Loucy (cell line): Measurements from ENCODE around the gene ZNF837.
A peak's percentile ranks its signal among the peaks of the same experiment; 100 is the strongest.

Source experiments
- H2AFZ ChIP-seq: fragments of 200-600 bp; sonication (generic); 2 replicates; pipeline ENCODE4 v1.6.0; 2016; ENCODE audit warnings: antibody characterized with exemption, mild to moderate bottlenecking, low read length, moderate library complexity
- H3F3A ChIP-seq: fragments of 200-600 bp; 2 replicates; pipeline ENCODE4 v1.6.0; 2016; ENCODE audit warnings: antibody characterized with exemption, low read depth, mild to moderate bottlenecking
- H3K27me3 ChIP-seq: fragments of 200-600 bp; sonication (generic); 2 replicates; pipeline ENCODE4 v1.6.1; 2014; ENCODE audit warnings: low read length, mild to moderate bottlenecking; ENCODE audit not compliant: insufficient read depth, poor library complexity, severe bottlenecking
- H3K36me3 ChIP-seq: fragments of 200-600 bp; sonication (generic); 2 replicates; pipeline ENCODE4 v1.6.1; 2016; ENCODE audit warnings: low read length; ENCODE audit not compliant: insufficient read depth
- H3K4me1 ChIP-seq: fragments of 200-600 bp; sonication (generic); 2 replicates; pipeline ENCODE4 v1.5.1; 2014; ENCODE audit warnings: low read length, mild to moderate bottlenecking; ENCODE audit not compliant: insufficient read depth, poor library complexity, severe bottlenecking
- H3K4me2 ChIP-seq: fragments of 200-600 bp; sonication (generic); 2 replicates; pipeline ENCODE4 v1.6.0; 2014; ENCODE audit warnings: antibody characterized with exemption, low read length, low read depth, mild to moderate bottlenecking; ENCODE audit not compliant: poor library complexity, severe bottlenecking
- H3K4me3 ChIP-seq: fragments of 200-600 bp; sonication (generic); 2 replicates; pipeline ENCODE4 v1.5.1; 2014; ENCODE audit warnings: low read length, mild to moderate bottlenecking, mixed read lengths; ENCODE audit not compliant: poor library complexity, severe bottlenecking
- H3K79me2 ChIP-seq: fragments of 200-600 bp; sonication (generic); 2 replicates; pipeline ENCODE4 v1.6.1; 2014; ENCODE audit warnings: low read length; ENCODE audit not compliant: insufficient read depth
- H3K9ac ChIP-seq: fragments of 200-600 bp; sonication (generic); 2 replicates; pipeline ENCODE4 v1.6.0; 2014; ENCODE audit warnings: mild to moderate bottlenecking, low read depth, low read length, moderate library complexity; ENCODE audit not compliant: poor library complexity, severe bottlenecking
- H3K9me2 ChIP-seq: fragments of 200-600 bp; sonication (generic); replicated peaks from 2 replicates; pipeline ENCODE4 v1.6.1; 2016; ENCODE audit warnings: low read depth, low read length, mixed read lengths
- H3K9me3 ChIP-seq: fragments of 200-600 bp; sonication (generic); 2 replicates; pipeline ENCODE4 v1.6.1; 2014; ENCODE audit warnings: mild to moderate bottlenecking, antibody characterized with exemption, low read length, low read depth; ENCODE audit not compliant: insufficient read depth
- H4K20me1 ChIP-seq: fragments of 200-600 bp; sonication (generic); 2 replicates; pipeline ENCODE4 v1.6.0; 2014; ENCODE audit warnings: antibody characterized with exemption, low read length, mild to moderate bottlenecking; ENCODE audit not compliant: insufficient read depth, poor library complexity, severe bottlenecking
- CTCF ChIP-seq: fragments of 200-600 bp; sonication (generic); conservative IDR thresholded peaks from 2 replicates; pipeline ENCODE4 v1.5.1; 2014; ENCODE audit warnings: mild to moderate bottlenecking, antibody characterized with exemption, low read length
- EZH2phosphoT487 ChIP-seq: fragments of 200-600 bp; IDR thresholded peaks from 2 replicates; pipeline ENCODE4 v1.6.1; 2018; ENCODE audit warnings: antibody characterized with exemption, mild to moderate bottlenecking, moderate library complexity, borderline replicate concordance

Gene ZNF837

DNA sequence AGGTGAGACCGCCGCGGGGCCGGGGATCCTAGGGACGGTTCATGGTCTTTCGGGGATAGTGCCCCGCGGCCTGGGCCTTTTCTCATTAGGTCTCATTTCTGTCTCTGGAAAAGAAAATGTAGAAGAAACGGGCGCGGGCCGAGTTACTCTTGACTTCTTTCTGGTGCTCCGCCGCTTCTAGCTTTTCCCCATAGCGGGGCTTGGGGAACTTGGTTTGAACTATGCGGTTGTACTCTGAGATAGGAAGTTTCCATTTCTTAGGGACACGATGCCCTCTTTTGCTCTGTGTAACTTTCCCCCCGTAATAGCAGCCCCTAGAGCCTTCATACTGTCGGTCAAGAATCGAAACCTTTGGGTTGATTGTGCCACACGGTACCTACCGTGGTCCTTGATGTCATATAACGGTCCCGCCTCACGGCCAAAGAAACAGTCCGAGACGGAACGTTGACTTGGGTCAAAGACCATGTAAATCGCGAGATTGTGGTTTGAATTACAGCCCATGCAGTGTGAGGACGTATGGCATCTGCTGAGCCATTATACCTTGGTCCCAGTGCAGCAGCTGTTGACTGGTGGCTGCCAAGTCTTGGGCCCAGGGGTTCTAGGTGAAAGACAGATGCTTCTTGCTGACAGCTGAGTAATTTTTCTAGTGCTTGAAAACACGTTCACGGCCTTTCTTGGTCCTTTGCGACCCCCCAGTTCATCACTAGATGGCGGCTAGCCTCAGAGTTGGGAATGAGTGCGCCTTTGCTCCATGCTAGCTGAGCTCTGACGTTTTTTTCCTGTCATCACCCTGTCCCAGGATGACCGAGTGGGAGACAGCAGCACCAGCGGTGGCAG lies 6.7 kb upstream of the ZNF837 start:
- H3K4me1 ChIP-seq: peaks cover 28% of the 10 kb centered on the region
- no peak overlapping the region for H2AFZ ChIP-seq
- H3K9me2 ChIP-seq: no peaks in the 10 kb centered on the region
- no peaks in the 10 kb centered on the region for H3K9me3 ChIP-seq
- H3K36me3 ChIP-seq: peaks cover 6% of the 10 kb centered on the region; the same call in 1 of the 2 replicates
- peak overlapping the region; percentile 81 for H3K9ac ChIP-seq
- H3K4me3 ChIP-seq: peak overlapping the region; percentile 96
- no peaks in the 10 kb centered on the region for H3F3A ChIP-seq
- peaks cover 70% of the 10 kb centered on the region for H3K79me2 ChIP-seq
- peak overlapping the region; percentile 99 for H3K4me2 ChIP-seq
- H3K27me3 ChIP-seq: no peaks in the 10 kb centered on the region
- TF ChIP-seq EZH2phosphoT487: no peak
- TF ChIP-seq CTCF: peak; percentile 43
- H4K20me1 ChIP-seq: peaks cover 37% of the 10 kb centered on the region

DNA sequence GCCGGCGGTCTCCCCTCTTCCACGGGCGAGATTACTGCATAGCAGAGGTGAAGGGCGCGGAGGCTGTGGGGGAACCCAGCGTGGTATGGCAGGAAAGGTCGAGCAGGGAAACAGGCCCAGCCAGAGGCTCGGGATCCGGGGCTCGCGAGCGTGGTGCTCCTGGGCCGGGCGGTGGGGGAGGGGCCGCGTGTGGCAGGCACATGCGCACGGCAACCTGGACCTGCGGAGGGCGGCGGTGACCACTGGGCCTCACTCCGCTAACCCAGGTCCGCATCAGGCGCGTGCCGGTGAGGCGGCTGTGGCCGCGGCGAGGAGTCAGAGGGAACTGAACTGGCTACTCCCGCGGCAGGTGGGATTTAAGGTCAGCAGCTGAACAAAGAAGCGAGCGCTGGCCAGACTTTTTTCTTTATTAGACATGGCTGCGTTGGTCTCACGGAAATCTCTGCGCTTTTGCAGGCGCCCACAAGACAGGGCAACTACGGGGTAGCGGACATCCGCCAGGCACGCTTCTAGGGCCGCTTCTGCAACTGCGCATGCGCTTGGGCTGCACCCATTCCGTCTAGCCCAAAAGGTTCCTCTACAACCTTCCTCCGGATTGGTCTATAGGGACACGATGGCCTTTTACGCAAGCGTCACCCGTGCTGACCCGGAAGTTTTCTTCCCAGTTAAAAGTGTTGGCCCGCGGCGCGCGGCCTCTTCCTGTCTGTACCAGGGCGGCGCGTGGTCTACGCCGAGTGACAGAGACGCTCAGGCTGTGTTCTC lies 5.9 kb upstream of the ZNF837 start, which contains the start of gene RPS5:
Gene RPS5 (plus strand): TSS at position 694 of the 762 bp plus-strand sequence. CDS start 869 bp downstream, outside the sequence.
- H2AFZ ChIP-seq: peak within 1 kb of the TSS; percentile 77

More for the DNA sequence above, 5.9 kb upstream of the ZNF837 start, which contains the start of gene RPS5:
- peaks cover 35% of the 10 kb centered on the region for H4K20me1 ChIP-seq
- no peaks in the 10 kb centered on the region for H3K9me3 ChIP-seq
- peak within 1 kb of the TSS; percentile 99 for H3K4me2 ChIP-seq
- peak within 1 kb of the TSS; percentile 99 for H3K9ac ChIP-seq
- H3K4me1 ChIP-seq: peaks cover 34% of the 10 kb centered on the region
- H3K36me3 ChIP-seq: peaks cover 6% of the 10 kb centered on the region; the same call in 1 of the 2 replicates
- no peak for TF ChIP-seq CTCF
- no peak for TF ChIP-seq EZH2phosphoT487
- H3K79me2 ChIP-seq: peaks cover 62% of the 10 kb centered on the region
- H3K27me3 ChIP-seq: no peaks in the 10 kb centered on the region
- H3F3A ChIP-seq: no peaks in the 10 kb centered on the region
- H3K9me2 ChIP-seq: no peaks in the 10 kb centered on the region
- peak within 1 kb of the TSS; percentile 96 for H3K4me3 ChIP-seq
